Kidney (tissue), 14 donors: ENCODE data around the gene UBN1. TPM values are rescaled to one million over a fixed set of nuclear protein-coding genes. Genes with fewer than 3 reads are reported as not detected.

Source experiments
- DNase-seq, 5 donors: peaks; one replicate each; pipeline ENCODE4 v3.0.0-alpha.2; 2013 to 2020
- FAIRE-seq: peaks from 2 replicates; lab custom pipeline; 2012; peaks lifted over from hg19 to GRCh38; lab: Jason Lieb, UNC
- H3K27ac ChIP-seq, 2 donors: one replicate each; pipeline ENCODE4 v1.7.0; 2013; ENCODE audit warnings: low read depth in 2 of 2, low read length in 2 of 2, inconsistent platforms in 1 of 2
- H3K27me3 ChIP-seq: one replicate; pipeline ENCODE4 v1.7.1; 2013; ENCODE audit warnings: low read length, inconsistent platforms; ENCODE audit not compliant: control insufficient read depth, insufficient read depth
- H3K36me3 ChIP-seq, 3 donors: one replicate each; pipeline versions ENCODE4 v1.7.0 to v1.7.1; 2013; ENCODE audit warnings: low read length in 3 of 3, control low read depth in 1 of 3, inconsistent platforms in 1 of 3; ENCODE audit not compliant: insufficient read depth in 3 of 3, control insufficient read depth in 2 of 3
- H3K4me1 ChIP-seq, 3 donors: one replicate each; pipeline versions ENCODE4 v1.7.0 to v1.7.1; 2013; ENCODE audit warnings: low read length in 3 of 3, inconsistent platforms in 1 of 3, low read depth in 1 of 3; ENCODE audit not compliant: control insufficient read depth in 2 of 3, insufficient read depth in 2 of 3
- H3K4me3 ChIP-seq, 3 donors: one replicate each; pipeline versions ENCODE4 v1.7.0 to v1.8.1; 2013; ENCODE audit warnings: low read length in 3 of 3, control low read depth in 1 of 3, inconsistent platforms in 1 of 3
- H3K9ac ChIP-seq, 3 donors: one replicate each; pipeline versions ENCODE4 v1.7.0 to v1.7.1; 2013; ENCODE audit warnings: low read length in 3 of 3, control low read depth in 1 of 3, inconsistent platforms in 1 of 3
- H3K9me3 ChIP-seq, 3 donors: one replicate each; pipeline versions ENCODE4 v1.7.0 to v1.7.1; 2013; ENCODE audit warnings: low read length in 3 of 3, control low read depth in 1 of 3, inconsistent platforms in 1 of 3; ENCODE audit not compliant: control insufficient read depth in 2 of 3, insufficient read depth in 1 of 3
- CTCF ChIP-seq: IDR thresholded peaks from 3 replicates; pipeline ENCODE4 v1.5.1; 2012; ENCODE audit warnings: mild to moderate bottlenecking, moderate library complexity, borderline replicate concordance; ENCODE audit not compliant: insufficient read depth; ENCODE audit errors: extremely low read depth
- intact Hi-C: fragments of 100-400 bp; cut with DNase I; formaldehyde crosslinking; loops from one replicate; pipeline ENCODE4 v1.11.1; 2022
- polyA plus RNA-seq: library from polyadenylated mRNA; stranded (reverse); fragments of 350-450 nt; fragmentation: Illumina TruSeq; extraction: RNeasy Lipid Tissue Mini Kit (QIAGEN cat#74804); gene quantifications from one replicate; pipeline ENCODE4 v1.2.3, GENCODE V29; 2014; ENCODE audit warnings: low read depth, low replicate concordance; ENCODE audit not compliant: insufficient read depth
- total RNA-seq: library from RNA; stranded (reverse); fragmentation: NEBNext Ultra II Directional; extraction: Animal tissue kit (Norgen Biotek cat#: 25700); gene quantifications from one replicate; pipeline ENCODE4 v1.2.1, GENCODE V29; 2021
- donor health status: control.
- donor health status: control.
- donor health status: control.
- donor health status: control.
- donor health status: control.
- donor health status: DM: yes; HTN: yes; CAD: no.
- donor health status: Normal renal cell carcinoma (clear cell type).

The UBN1 gene
- total and polyA plus RNA-seq, 2 donors from 2014 or later: 6.1 to 28.6 TPM

- DNase-seq (no peak), FAIRE-seq (no peak)
- no peaks in the 10 kb centered on the region for H3K27me3 ChIP-seq
- no peak overlapping the region for H3K4me3 ChIP-seq
- peaks cover 6 to 68% (median 41%) of the 10 kb centered on the region in 3 donors for H3K36me3 ChIP-seq
- no peaks in the 10 kb centered on the region for H3K9me3 ChIP-seq
- TF ChIP-seq CTCF: no peak
- no peaks in the 10 kb centered on the region for H3K4me1 ChIP-seq
- H3K9ac ChIP-seq: no peak overlapping the region
- H3K27ac ChIP-seq: no peak overlapping the region
- intact Hi-C loops: no loop called here
Measured at GRCh38 chr16:4828567-4829321, 18.5 kb upstream of the UBN1 start.

GRCh38 chr16:4830408-4830807, 16.9 kb upstream of the UBN1 start:
- no peak overlapping the region for H3K9ac ChIP-seq
- no peaks in the 10 kb centered on the region for H3K4me1 ChIP-seq
- intact Hi-C loops: no loop called here
- FAIRE-seq: no peak
- H3K27ac ChIP-seq: no peak overlapping the region
- no peak for DNase-seq
- no peak overlapping the region for H3K4me3 ChIP-seq
- TF ChIP-seq CTCF: no peak
- H3K27me3 ChIP-seq: no peaks in the 10 kb centered on the region
- no peaks in the 10 kb centered on the region for H3K9me3 ChIP-seq
- peaks cover 6 to 58% (median 37%) of the 10 kb centered on the region in 3 donors for H3K36me3 ChIP-seq

- Histone ChIP-seq H3K36me3 (peaks cover 8 to 60% (median 43%) of the 10 kb centered on the region in 3 donors), H3K9me3 (no peaks in the 10 kb centered on the region), H3K27ac (no peak overlapping the region), H3K4me1 (no peaks in the 10 kb centered on the region), H3K27me3 (no peaks in the 10 kb centered on the region), H3K9ac (no peak overlapping the region), H3K4me3 (no peak overlapping the region)
- TF ChIP-seq CTCF: no peak
- FAIRE-seq (no peak), DNase-seq (no peak)
- intact Hi-C loops: no loop called here
Measured at GRCh38 chr16:4831616-4832015, 15.7 kb upstream of the UBN1 start.
